ENCODE data around the gene USP40.

DNA sequence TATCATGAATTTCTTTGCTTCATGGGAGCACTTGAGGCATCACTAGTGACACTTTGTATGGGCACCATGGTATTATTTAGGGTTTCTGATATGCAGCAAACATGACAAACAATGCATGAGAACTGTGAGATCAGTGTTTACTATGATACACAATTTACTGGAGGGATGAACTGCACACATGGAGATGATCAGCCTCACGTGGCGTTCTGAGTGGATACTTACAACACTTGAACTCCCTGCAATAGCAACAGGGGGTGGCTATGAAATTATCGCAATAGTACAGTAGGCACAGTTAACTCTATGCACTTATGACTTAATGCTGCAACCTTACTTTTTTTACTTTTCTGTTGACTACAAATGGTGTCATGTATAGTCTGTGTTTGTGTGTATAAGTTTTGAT is 32.4 kb upstream of the USP40 start:
- no peak for TF ChIP-seq ZBTB21 (tag by site-specific recombination; IDR thresholded peaks at IDR 0.05)
- TF ChIP-seq, protein P1, sequence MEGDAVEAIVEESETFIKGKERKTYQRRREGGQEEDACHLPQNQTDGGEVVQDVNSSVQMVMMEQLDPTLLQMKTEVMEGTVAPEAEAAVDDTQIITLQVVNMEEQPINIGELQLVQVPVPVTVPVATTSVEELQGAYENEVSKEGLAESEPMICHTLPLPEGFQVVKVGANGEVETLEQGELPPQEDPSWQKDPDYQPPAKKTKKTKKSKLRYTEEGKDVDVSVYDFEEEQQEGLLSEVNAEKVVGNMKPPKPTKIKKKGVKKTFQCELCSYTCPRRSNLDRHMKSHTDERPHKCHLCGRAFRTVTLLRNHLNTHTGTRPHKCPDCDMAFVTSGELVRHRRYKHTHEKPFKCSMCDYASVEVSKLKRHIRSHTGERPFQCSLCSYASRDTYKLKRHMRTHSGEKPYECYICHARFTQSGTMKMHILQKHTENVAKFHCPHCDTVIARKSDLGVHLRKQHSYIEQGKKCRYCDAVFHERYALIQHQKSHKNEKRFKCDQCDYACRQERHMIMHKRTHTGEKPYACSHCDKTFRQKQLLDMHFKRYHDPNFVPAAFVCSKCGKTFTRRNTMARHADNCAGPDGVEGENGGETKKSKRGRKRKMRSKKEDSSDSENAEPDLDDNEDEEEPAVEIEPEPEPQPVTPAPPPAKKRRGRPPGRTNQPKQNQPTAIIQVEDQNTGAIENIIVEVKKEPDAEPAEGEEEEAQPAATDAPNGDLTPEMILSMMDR (tag by site-specific recombination; IDR thresholded peaks at IDR 0.05): no peak
- TF ChIP-seq ZNF121 (tag by site-specific recombination; IDR thresholded peaks at IDR 0.05): no peak
- TF ChIP-seq KLF10 (tag by site-specific recombination; IDR thresholded peaks at IDR 0.05): no peak
- TF ChIP-seq ZNF19 (tag by site-specific recombination; IDR thresholded peaks at IDR 0.05; ENCODE audit: low read depth): no peak
- no peak for TF ChIP-seq TRIM28 (IDR thresholded peaks at IDR 0.05; ENCODE audit: borderline replicate concordance, low read length)
- TF ChIP-seq ZNF274 (IDR thresholded peaks at IDR 0.05; ENCODE audit: low read length): no peak
- TF ChIP-seq ZNF274 (tag by site-specific recombination; IDR thresholded peaks at IDR 0.05; ENCODE audit: borderline replicate concordance): no peak
- TF ChIP-seq ZNF529 (tag by site-specific recombination; IDR thresholded peaks at IDR 0.05; ENCODE audit: insufficient replicate concordance): no peak
- TF ChIP-seq ZNF350 (tag by site-specific recombination; IDR thresholded peaks at IDR 0.05): no peak
- no peak for TF ChIP-seq ZNF596 (tag by site-specific recombination; IDR thresholded peaks at IDR 0.05)
- no peak for TF ChIP-seq ZNF404 (tag by site-specific recombination; IDR thresholded peaks at IDR 0.05)
- TF ChIP-seq, protein P2, sequence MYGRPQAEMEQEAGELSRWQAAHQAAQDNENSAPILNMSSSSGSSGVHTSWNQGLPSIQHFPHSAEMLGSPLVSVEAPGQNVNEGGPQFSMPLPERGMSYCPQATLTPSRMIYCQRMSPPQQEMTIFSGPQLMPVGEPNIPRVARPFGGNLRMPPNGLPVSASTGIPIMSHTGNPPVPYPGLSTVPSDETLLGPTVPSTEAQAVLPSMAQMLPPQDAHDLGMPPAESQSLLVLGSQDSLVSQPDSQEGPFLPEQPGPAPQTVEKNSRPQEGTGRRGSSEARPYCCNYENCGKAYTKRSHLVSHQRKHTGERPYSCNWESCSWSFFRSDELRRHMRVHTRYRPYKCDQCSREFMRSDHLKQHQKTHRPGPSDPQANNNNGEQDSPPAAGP (tag by site-specific recombination; IDR thresholded peaks at IDR 0.05): no peak

Measured in HEK293 (cell line).